ENCODE results near the gene DPYSL3.

The DPYSL3 gene

DNA sequence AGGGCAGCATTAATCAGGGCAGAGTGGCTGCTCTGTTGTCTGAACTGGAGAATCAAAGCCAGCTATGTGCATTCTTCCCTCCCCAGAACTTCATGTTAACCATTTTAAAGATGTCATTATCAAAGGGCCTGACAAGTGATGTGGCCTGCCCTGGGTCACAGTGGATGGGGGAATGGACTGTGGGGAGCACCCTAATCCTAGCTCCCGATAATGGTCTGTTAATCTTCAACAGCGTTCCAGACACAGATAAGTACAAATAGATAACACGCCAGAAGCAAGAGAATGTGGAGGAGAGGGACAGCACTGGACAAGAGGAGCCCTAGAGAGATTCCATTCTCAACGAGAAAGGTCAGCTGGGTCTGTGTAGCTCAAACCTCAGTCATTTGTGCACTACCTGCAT, 77.5 kb downstream of the DPYSL3 start:
- H3K27me3 ChIP-seq (replicated peaks; ENCODE audit: insufficient read depth, low read length): no peaks in the 10 kb centered on the region
- no peaks in the 10 kb centered on the region for H3K36me3 ChIP-seq (replicated peaks; ENCODE audit: insufficient read depth, low read length)
- H4K20me1 ChIP-seq (ENCODE audit: insufficient read depth, low read length): no peaks in the 10 kb centered on the region
- no peak for DNase-seq
- H3K4me3 ChIP-seq (ENCODE audit: low read length): no peak overlapping the region
- H3K9me2 ChIP-seq (replicated peaks; ENCODE audit: insufficient read depth, low read length): no peaks in the 10 kb centered on the region
- no peak overlapping the region for H2AFZ ChIP-seq (ENCODE audit: low read length)
- no peak overlapping the region for H3K4me2 ChIP-seq (ENCODE audit: low read depth, low read length)
- no peaks in the 10 kb centered on the region for H3K79me2 ChIP-seq (ENCODE audit: low read length)
- H3F3A ChIP-seq (ENCODE audit: insufficient read depth, low read length): no peaks in the 10 kb centered on the region
- H3K4me1 ChIP-seq (ENCODE audit: low read length): no peaks in the 10 kb centered on the region
- no peak for TF ChIP-seq EZH2 (optimal IDR thresholded peaks at IDR 0.05; ENCODE audit: low read depth, low read length)
- TF ChIP-seq, protein P1, sequence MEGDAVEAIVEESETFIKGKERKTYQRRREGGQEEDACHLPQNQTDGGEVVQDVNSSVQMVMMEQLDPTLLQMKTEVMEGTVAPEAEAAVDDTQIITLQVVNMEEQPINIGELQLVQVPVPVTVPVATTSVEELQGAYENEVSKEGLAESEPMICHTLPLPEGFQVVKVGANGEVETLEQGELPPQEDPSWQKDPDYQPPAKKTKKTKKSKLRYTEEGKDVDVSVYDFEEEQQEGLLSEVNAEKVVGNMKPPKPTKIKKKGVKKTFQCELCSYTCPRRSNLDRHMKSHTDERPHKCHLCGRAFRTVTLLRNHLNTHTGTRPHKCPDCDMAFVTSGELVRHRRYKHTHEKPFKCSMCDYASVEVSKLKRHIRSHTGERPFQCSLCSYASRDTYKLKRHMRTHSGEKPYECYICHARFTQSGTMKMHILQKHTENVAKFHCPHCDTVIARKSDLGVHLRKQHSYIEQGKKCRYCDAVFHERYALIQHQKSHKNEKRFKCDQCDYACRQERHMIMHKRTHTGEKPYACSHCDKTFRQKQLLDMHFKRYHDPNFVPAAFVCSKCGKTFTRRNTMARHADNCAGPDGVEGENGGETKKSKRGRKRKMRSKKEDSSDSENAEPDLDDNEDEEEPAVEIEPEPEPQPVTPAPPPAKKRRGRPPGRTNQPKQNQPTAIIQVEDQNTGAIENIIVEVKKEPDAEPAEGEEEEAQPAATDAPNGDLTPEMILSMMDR (IDR thresholded peaks at IDR 0.05; ENCODE audit: low read length): no peak
- TF ChIP-seq EZH2phosphoT487 (IDR thresholded peaks at IDR 0.05; ENCODE audit: low read length): no peak
- H3K27ac ChIP-seq (ENCODE audit: low read length): no peak overlapping the region
- H3K9ac ChIP-seq (ENCODE audit: low read length): no peak overlapping the region
- no peaks in the 10 kb centered on the region for H3K9me3 ChIP-seq (replicated peaks; ENCODE audit: insufficient read depth, low read length)

DNA sequence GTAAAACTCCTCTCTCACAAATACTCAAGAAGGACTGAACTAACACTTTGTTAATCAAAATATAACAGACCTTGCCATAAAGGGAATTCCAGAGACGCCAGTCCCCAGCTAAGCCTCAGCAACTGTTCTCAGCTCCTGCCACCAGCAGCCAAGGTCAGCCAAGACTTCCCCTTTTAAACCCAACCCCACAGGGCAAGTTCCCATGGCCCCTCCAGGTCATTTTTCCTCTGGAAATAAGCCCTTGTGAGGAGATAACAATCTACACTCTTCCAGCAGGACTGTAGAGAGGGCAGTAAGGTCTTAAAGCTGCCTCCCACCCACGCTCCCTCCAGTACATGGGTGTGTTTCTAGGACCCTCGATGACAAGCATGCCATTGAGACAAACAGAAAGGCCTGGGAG, 78.3 kb downstream of the DPYSL3 start:
- Histone ChIP-seq H3K4me1 (ENCODE audit: low read length) (no peaks in the 10 kb centered on the region), H3K27me3 (replicated peaks; ENCODE audit: insufficient read depth, low read length) (no peaks in the 10 kb centered on the region), H3K9me2 (replicated peaks; ENCODE audit: insufficient read depth, low read length) (no peaks in the 10 kb centered on the region), H3K4me3 (ENCODE audit: low read length) (no peak overlapping the region), H2AFZ (ENCODE audit: low read length) (no peak overlapping the region), H3K79me2 (ENCODE audit: low read length) (no peaks in the 10 kb centered on the region), H3K36me3 (replicated peaks; ENCODE audit: insufficient read depth, low read length) (no peaks in the 10 kb centered on the region), H3K9ac (ENCODE audit: low read length) (no peak overlapping the region), H3K4me2 (ENCODE audit: low read depth, low read length) (no peak overlapping the region), H3F3A (ENCODE audit: insufficient read depth, low read length) (no peaks in the 10 kb centered on the region), H3K27ac (ENCODE audit: low read length) (no peak overlapping the region), H3K9me3 (replicated peaks; ENCODE audit: insufficient read depth, low read length) (no peaks in the 10 kb centered on the region), H4K20me1 (ENCODE audit: insufficient read depth, low read length) (no peaks in the 10 kb centered on the region)
- DNase-seq: no peak
- TF ChIP-seq EZH2phosphoT487 (IDR thresholded peaks at IDR 0.05; ENCODE audit: low read length) (no peak), EZH2 (optimal IDR thresholded peaks at IDR 0.05; ENCODE audit: low read depth, low read length) (no peak)
- TF ChIP-seq, protein P1 (IDR thresholded peaks at IDR 0.05; ENCODE audit: low read length): no peak

DNA sequence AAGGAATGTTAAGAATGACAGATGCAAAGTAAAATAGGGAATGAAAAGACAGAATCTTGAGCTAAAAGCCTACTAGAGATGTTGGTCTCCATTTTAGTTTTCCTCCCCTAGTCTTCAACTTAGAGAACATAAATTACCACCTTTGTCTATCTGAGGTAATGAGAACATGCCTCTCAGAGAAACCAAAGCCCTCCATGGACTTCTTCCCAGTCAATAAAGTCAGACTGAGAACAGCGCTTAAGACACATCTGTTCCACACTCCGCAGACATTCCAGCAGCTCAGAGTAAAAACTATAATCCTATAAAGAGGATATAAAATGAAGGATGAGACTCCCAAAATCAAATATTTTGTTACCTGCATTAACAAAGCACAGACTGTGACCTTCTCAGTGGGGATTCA, 79.2 kb downstream of the DPYSL3 start:
- no peak for DNase-seq
- Histone ChIP-seq H3K4me1 (ENCODE audit: low read length) (no peaks in the 10 kb centered on the region), H3F3A (ENCODE audit: insufficient read depth, low read length) (no peaks in the 10 kb centered on the region), H3K4me3 (ENCODE audit: low read length) (no peak overlapping the region), H4K20me1 (ENCODE audit: insufficient read depth, low read length) (no peaks in the 10 kb centered on the region), H3K9me2 (replicated peaks; ENCODE audit: insufficient read depth, low read length) (no peaks in the 10 kb centered on the region), H3K9me3 (replicated peaks; ENCODE audit: insufficient read depth, low read length) (no peaks in the 10 kb centered on the region), H3K79me2 (ENCODE audit: low read length) (no peaks in the 10 kb centered on the region), H2AFZ (ENCODE audit: low read length) (no peak overlapping the region), H3K9ac (ENCODE audit: low read length) (no peak overlapping the region), H3K27ac (ENCODE audit: low read length) (no peak overlapping the region), H3K27me3 (replicated peaks; ENCODE audit: insufficient read depth, low read length) (no peaks in the 10 kb centered on the region), H3K4me2 (ENCODE audit: low read depth, low read length) (no peak overlapping the region), H3K36me3 (replicated peaks; ENCODE audit: insufficient read depth, low read length) (no peaks in the 10 kb centered on the region)
- no peak for TF ChIP-seq EZH2 (optimal IDR thresholded peaks at IDR 0.05; ENCODE audit: low read depth, low read length)
- TF ChIP-seq, protein P1 (IDR thresholded peaks at IDR 0.05; ENCODE audit: low read length): no peak
- no peak for TF ChIP-seq EZH2phosphoT487 (IDR thresholded peaks at IDR 0.05; ENCODE audit: low read length)
